CD8-positive, alpha-beta memory T cell (primary cell): ENCODE data around the gene NBPF10. TPM values are rescaled to one million over a fixed set of nuclear protein-coding genes. Genes with fewer than 3 reads are reported as not detected.
"Not testable (repeated sequence)": the region's sequence is repeated elsewhere in the genome, so short reads cannot be mapped to it uniquely, and the experiment has no call there.

Source experiments
- CTCF ChIA-PET: fragments of 350-600 bp; sonication (Branson Sonifier 250); formaldehyde crosslinking; loops from one replicate; lab custom pipeline; 2021; ENCODE audit warnings: antibody characterized with exemption; lab: Charles Lee
- POLR2A ChIA-PET: fragments of 350-600 bp; sonication (Branson Sonifier 250); formaldehyde crosslinking; loops from one replicate; lab custom pipeline; 2021; ENCODE audit warnings: antibody characterized with exemption; lab: Charles Lee
- DNase-seq, 5 donors: peaks; one replicate each; pipeline versions ENCODE4 v3.0.0 to v3.0.0-alpha.2; 2020 to 2022; ENCODE audit warnings: mixed read lengths in 1 of 5
- H3K27ac ChIP-seq: one replicate; pipeline ENCODE4 v1.7.0; 2013; ENCODE audit warnings: low read depth, mild to moderate bottlenecking, low read length, moderate library complexity
- H3K27me3 ChIP-seq: 2 replicates; pipeline ENCODE4 v1.7.0; 2013; ENCODE audit warnings: low read length, mild to moderate bottlenecking; ENCODE audit not compliant: insufficient read depth, poor library complexity, severe bottlenecking
- H3K36me3 ChIP-seq: 2 replicates; pipeline ENCODE4 v1.7.0; 2013; ENCODE audit warnings: mild to moderate bottlenecking, low read length, moderate library complexity; ENCODE audit not compliant: insufficient read depth
- H3K4me1 ChIP-seq: 2 replicates; pipeline ENCODE4 v1.7.0; 2013; ENCODE audit warnings: mild to moderate bottlenecking, low read length, moderate library complexity; ENCODE audit not compliant: insufficient read depth
- H3K4me3 ChIP-seq: 2 replicates; pipeline ENCODE4 v1.7.0; 2013; ENCODE audit warnings: mild to moderate bottlenecking, low read length
- H3K9me3 ChIP-seq: 2 replicates; pipeline ENCODE4 v1.7.0; 2013; ENCODE audit warnings: mild to moderate bottlenecking, low read length
- H3K27ac Mint-ChIP-seq, 8 donors: one replicate each; pipeline ENCODE4 v1.8.0; 2020 to 2021; ENCODE audit warnings: mixed read lengths in 8 of 8, mild to moderate bottlenecking in 6 of 8, inconsistent platforms in 3 of 8, moderate library complexity in 3 of 8
- H3K27me3 Mint-ChIP-seq, 2 donors: one replicate each; pipeline ENCODE4 v1.8.0; 2020 to 2021; ENCODE audit warnings: mixed read lengths in 2 of 2, mild to moderate bottlenecking in 1 of 2, moderate library complexity in 1 of 2
- H3K36me3 Mint-ChIP-seq, 3 donors: one replicate each; pipeline ENCODE4 v1.8.0; 2020 to 2021; ENCODE audit warnings: mixed read lengths in 3 of 3, inconsistent platforms in 1 of 3, mild to moderate bottlenecking in 1 of 3
- H3K4me1 Mint-ChIP-seq, 3 donors: one replicate each; pipeline ENCODE4 v1.8.0; 2020 to 2021; ENCODE audit warnings: mixed read lengths in 3 of 3, inconsistent platforms in 1 of 3, mild to moderate bottlenecking in 1 of 3
- H3K4me3 Mint-ChIP-seq, 7 donors: one replicate each; pipeline ENCODE4 v1.8.0; 2020 to 2021; ENCODE audit warnings: mixed read lengths in 7 of 7, mild to moderate bottlenecking in 6 of 7, moderate library complexity in 4 of 7, inconsistent platforms in 2 of 7
- H3K9me3 Mint-ChIP-seq, 5 donors: one replicate each; pipeline ENCODE4 v1.8.0; 2020 to 2022; ENCODE audit warnings: mixed read lengths in 5 of 5, mild to moderate bottlenecking in 3 of 5, moderate library complexity in 2 of 5, inconsistent platforms in 1 of 5
- polyA plus RNA-seq: library from polyadenylated mRNA; unstranded; fragments of 300-500 nt; fragmentation: Illumina TruSeq; gene quantifications from one replicate; pipeline ENCODE4 v1.2.3, GENCODE V29; 2021
- total RNA-seq, 2 experiments: library from RNA; stranded (reverse); gene quantifications; one replicate each; pipeline ENCODE4 v1.2.3, GENCODE V29; 2021

Gene NBPF10, protein sequence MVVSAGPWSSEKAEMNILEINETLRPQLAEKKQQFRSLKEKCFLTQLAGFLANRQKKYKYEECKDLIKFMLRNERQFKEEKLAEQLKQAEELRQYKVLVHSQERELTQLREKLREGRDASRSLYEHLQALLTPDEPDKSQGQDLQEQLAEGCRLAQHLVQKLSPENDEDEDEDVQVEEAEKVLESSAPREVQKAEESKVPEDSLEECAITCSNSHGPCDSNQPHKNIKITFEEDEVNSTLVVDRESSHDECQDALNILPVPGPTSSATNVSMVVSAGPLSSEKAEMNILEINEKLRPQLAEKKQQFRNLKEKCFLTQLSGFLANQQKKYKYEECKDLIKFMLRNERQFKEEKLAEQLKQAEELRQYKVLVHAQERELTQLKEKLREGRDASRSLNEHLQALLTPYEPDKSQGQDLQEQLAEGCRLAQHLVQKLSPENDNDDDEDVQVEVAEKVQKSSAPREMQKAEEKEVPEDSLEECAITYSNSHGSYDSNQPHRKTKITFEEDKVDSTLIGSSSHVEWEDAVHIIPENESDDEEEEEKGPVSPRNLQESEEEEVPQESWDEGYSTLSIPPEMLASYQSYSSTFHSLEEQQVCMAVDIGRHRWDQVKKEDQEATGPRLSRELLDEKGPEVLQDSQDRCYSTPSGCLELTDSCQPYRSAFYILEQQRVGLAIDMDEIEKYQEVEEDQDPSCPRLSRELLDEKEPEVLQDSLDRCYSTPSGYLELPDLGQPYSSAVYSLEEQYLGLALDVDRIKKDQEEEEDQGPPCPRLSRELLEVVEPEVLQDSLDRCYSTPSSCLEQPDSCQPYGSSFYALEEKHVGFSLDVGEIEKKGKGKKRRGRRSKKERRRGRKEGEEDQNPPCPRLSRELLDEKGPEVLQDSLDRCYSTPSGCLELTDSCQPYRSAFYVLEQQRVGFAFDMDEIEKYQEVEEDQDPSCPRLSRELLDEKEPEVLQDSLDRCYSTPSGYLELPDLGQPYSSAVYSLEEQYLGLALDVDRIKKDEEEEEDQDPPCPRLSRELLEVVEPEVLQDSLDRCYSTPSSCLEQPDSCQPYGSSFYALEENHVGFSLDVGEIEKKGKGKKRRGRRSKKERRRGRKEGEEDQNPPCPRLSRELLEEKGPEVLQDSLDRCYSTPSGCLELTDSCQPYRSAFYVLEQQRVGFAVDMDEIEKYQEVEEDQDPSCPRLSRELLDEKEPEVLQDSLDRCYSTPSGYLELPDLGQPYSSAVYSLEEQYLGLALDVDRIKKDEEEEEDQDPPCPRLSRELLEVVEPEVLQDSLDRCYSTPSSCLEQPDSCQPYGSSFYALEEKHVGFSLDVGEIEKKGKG (N-terminal part only)
- total RNA-seq (under 1 TPM; 0.85 to 0.89 TPM), polyA plus RNA-seq (0.12 TPM)

DNA sequence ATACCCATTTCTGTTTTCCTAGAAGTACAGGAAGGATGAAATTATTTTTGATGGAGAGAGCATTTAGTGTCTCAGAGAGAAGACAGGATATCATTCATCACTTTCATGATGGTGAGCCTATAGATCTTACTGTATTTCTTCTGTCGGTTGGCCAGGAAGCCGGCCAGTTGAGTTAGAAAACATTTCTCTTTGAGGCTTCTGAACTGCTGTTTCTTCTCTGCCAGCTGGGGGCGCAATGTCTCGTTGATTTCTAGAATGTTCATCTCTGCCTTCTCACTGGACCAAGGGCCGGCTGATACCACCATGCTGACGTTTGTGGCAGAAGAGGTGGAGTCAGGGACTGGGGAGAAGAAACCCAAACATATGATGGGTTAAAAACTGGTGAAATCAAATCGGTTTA is at the start of gene NBPF10:
Gene NBPF10 (minus strand): TSS at position 340 of the 400 bp plus-strand sequence. CDS start 35 bp downstream, at position 305.
- H3K27me3 Mint-ChIP-seq, H3K27me3 ChIP-seq, H3K27ac ChIP-seq, H3K27ac Mint-ChIP-seq, DNase-seq, H3K4me3 ChIP-seq, H3K9me3 ChIP-seq, H3K36me3 Mint-ChIP-seq, H3K36me3 ChIP-seq, CTCF ChIA-PET, H3K4me1 ChIP-seq, H3K9me3 Mint-ChIP-seq, H3K4me1 Mint-ChIP-seq, POLR2A ChIA-PET, H3K4me3 Mint-ChIP-seq: not testable (repeated sequence)

DNA sequence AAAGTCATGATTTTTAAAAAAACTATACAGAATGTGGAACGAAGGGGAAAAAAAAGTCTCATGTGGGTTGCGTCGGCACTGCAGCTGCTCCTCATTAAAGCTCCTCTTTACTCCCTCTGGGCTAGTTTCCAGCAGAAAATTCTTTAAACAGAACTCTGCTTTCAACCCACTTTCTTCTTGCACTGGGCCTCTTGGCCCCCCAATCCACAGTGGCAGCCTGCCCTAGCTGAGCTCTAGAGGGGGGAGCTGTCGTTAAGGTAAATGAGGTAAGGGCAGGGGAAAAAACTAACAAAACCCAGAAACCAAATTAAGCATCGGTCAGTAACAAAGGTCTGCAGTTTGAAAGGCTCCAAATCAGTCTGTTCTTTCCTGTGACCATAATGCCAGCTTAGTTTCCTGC is 29.9 kb upstream of the NBPF10 start:
- H3K36me3 Mint-ChIP-seq, POLR2A ChIA-PET, H3K9me3 Mint-ChIP-seq: not testable (repeated sequence)

DNA sequence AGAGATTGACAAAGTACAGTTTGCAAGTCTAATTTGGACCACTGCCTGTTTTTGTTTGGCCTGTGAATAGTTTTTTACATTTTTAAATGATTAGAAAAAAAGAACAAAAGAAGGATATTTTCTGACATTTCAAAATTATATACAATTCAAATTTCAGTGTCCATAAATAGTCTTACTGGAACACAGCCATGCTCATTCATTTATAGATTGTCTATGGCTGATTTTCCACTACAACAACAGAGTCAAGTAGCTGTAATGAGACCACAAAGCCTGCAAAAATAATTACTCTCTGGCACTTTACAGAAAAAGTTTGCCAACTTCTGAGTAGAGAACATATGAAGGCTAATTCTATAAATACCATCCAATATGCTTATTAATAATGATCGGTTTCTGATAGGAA is 23.1 kb upstream of the NBPF10 start:
- H3K27ac ChIP-seq, POLR2A ChIA-PET, CTCF ChIA-PET, H3K4me1 ChIP-seq, H3K4me1 Mint-ChIP-seq, DNase-seq, H3K4me3 Mint-ChIP-seq, H3K9me3 ChIP-seq, H3K36me3 ChIP-seq, H3K27me3 Mint-ChIP-seq, H3K36me3 Mint-ChIP-seq, H3K9me3 Mint-ChIP-seq, H3K27ac Mint-ChIP-seq, H3K4me3 ChIP-seq, H3K27me3 ChIP-seq: not testable (repeated sequence)

More for the DNA sequence above, 29.9 kb upstream of the NBPF10 start:
- H3K9me3 ChIP-seq, CTCF ChIA-PET, H3K4me1 ChIP-seq, H3K27me3 ChIP-seq, DNase-seq, H3K36me3 ChIP-seq, H3K4me3 ChIP-seq, H3K4me1 Mint-ChIP-seq, H3K27ac Mint-ChIP-seq, H3K4me3 Mint-ChIP-seq, H3K27ac ChIP-seq, H3K27me3 Mint-ChIP-seq: not testable (repeated sequence)

DNA sequence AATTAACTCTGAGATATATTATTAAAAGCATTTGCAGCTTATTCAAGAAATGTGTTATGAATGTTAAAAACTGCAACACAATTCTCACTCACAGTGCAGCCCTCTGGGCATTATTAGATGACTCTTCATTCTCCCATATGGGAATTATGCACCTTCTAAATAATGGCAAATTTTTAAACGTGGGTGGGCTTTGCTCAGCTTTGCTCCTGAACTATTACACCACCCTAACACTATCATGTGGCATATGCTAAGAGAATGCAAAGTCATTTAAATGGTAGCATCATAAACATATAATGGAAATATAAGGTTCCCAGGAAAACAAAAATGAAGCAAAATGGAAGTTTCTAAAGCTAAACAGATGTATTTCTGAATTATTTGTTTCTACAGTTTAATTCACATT is 22.7 kb upstream of the NBPF10 start:
- H3K36me3 ChIP-seq, H3K4me1 ChIP-seq, H3K36me3 Mint-ChIP-seq, DNase-seq, CTCF ChIA-PET, H3K27me3 Mint-ChIP-seq, H3K27ac ChIP-seq, H3K4me3 ChIP-seq, H3K4me3 Mint-ChIP-seq, H3K9me3 Mint-ChIP-seq, H3K4me1 Mint-ChIP-seq, H3K9me3 ChIP-seq, H3K27me3 ChIP-seq, H3K27ac Mint-ChIP-seq, POLR2A ChIA-PET: not testable (repeated sequence)

Other genes with a start within 250 kb of the NBPF10 start
- gene ITGA10, start 234.8 kb downstream of the NBPF10 start, total RNA-seq, result 1 to 10 TPM; 2.2 to 3.4 TPM
- not detected for gene ITGA10, start 234.8 kb downstream of the NBPF10 start, polyA plus RNA-seq
- 10 to 100 TPM; 42.0 to 43.1 TPM for gene PEX11B, start 226.1 kb downstream of the NBPF10 start, total RNA-seq
- gene PEX11B, start 226.1 kb downstream of the NBPF10 start, polyA plus RNA-seq, result 46.9 TPM
- gene RBM8A, start 217.3 kb downstream of the NBPF10 start, total RNA-seq, result 100 to 1,000 TPM; 387 to 397 TPM
- 192 TPM for gene RBM8A, start 217.3 kb downstream of the NBPF10 start, polyA plus RNA-seq
- 10 to 100 TPM; 41.8 to 42.6 TPM for gene LIX1L, start 186.8 kb downstream of the NBPF10 start, total RNA-seq
- gene LIX1L, start 186.8 kb downstream of the NBPF10 start, polyA plus RNA-seq, result 33.5 TPM
- 1 to 10 TPM; 6.9 to 8.7 TPM for gene ANKRD34A, start 180.2 kb downstream of the NBPF10 start, total RNA-seq
- gene ANKRD34A, start 180.2 kb downstream of the NBPF10 start, polyA plus RNA-seq, result 0.97 TPM
- 10 to 100 TPM; 21.6 to 22.8 TPM for gene POLR3GL, start 180.1 kb downstream of the NBPF10 start, total RNA-seq
- gene POLR3GL, start 180.1 kb downstream of the NBPF10 start, polyA plus RNA-seq, result 103 TPM
- gene TXNIP, start 148.2 kb downstream of the NBPF10 start, total RNA-seq, result 100 to 1,000 TPM; 167 to 170 TPM
- 4,579 TPM for gene TXNIP, start 148.2 kb downstream of the NBPF10 start, polyA plus RNA-seq
- gene HJV, start 123.1 kb downstream of the NBPF10 start, total RNA-seq, result not detected
- gene HJV, start 123.1 kb downstream of the NBPF10 start, polyA plus RNA-seq, result not detected
- 10 to 100 TPM; 18.6 to 19.6 TPM for gene NOTCH2NLA, start 84.2 kb upstream of the NBPF10 start, total RNA-seq
- 10.8 TPM for gene NOTCH2NLA, start 84.2 kb upstream of the NBPF10 start, polyA plus RNA-seq